LHCN-M2 (cell line): ENCODE measurements around the gene OR51M1. TPM values are rescaled to one million over a fixed set of nuclear protein-coding genes. Genes with fewer than 3 reads are reported as not detected.
"Not testable (repeated sequence)": the region's sequence is repeated elsewhere in the genome, so short reads cannot be mapped to it uniquely, and the experiment has no call there.

Experiments
- DNase-seq: peaks from one replicate; pipeline ENCODE4 v3.0.0-alpha.2; 2012; ENCODE audit warnings: low read depth
- polyA plus RNA-seq: library from polyadenylated mRNA; unstranded; fragments of >200 nt; gene quantifications from one replicate; pipeline ENCODE4 v1.2.1, GENCODE V29; 2012; ENCODE audit warnings: missing spikeins
- total RNA-seq: library from RNA; depleted of rRNA; stranded (reverse); fragments of >200 nt; gene quantifications from 2 replicates; pipeline ENCODE4 v1.2.3, GENCODE V29; 2014; rRNA removed

Gene OR51M1, protein sequence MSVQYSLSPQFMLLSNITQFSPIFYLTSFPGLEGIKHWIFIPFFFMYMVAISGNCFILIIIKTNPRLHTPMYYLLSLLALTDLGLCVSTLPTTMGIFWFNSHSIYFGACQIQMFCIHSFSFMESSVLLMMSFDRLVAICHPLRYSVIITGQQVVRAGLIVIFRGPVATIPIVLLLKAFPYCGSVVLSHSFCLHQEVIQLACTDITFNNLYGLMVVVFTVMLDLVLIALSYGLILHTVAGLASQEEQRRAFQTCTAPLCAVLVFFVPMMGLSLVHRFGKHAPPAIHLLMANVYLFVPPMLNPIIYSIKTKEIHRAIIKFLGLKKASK
- total RNA-seq: not detected in 2 replicates
- polyA plus RNA-seq: not detected

DNA sequence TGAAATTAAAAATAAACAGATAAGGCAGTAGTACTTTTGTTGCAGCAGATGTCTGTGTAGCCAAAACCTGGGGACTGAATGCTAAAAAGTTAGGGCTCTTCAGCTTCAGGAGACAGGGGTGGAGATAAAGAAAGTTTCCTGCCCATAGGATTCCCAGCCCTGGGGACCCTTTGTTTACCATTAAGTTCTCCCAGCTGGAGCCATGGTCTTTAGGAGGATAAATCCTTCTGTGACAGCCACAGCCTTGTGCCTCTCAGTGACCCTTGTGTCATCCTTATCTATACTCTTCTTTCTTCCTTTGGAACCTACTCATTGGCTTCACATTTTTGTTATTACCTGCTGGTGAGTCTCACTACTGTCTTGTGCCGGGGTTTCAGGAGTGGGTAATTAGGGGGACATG lies at the start of gene OR51M1:
Gene OR51M1 (plus strand): TSS at position 237 of the 400 bp plus-strand sequence. CDS start 5,587 bp downstream, outside the sequence.
- DNase-seq: no peak

DNA sequence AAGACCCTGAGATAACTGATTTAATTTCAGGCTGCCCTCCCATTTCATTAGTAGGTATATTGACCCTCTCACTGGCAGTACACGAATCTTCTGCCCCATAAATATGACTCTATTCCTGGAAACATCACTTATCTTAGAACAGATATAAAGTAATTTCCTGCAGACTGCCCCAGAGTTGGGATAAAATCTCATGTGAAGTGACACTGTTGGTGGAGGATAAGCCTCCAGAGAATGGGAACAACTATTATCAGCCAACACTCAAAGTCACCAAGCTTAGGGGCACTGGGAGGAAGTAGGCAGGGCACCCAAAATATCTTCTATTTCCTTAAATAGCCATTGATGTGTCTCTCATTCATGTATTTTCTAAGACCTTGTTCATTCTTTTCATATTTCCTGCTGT lies 48.4 kb upstream of the OR51M1 start:
- DNase-seq: no peak

DNA sequence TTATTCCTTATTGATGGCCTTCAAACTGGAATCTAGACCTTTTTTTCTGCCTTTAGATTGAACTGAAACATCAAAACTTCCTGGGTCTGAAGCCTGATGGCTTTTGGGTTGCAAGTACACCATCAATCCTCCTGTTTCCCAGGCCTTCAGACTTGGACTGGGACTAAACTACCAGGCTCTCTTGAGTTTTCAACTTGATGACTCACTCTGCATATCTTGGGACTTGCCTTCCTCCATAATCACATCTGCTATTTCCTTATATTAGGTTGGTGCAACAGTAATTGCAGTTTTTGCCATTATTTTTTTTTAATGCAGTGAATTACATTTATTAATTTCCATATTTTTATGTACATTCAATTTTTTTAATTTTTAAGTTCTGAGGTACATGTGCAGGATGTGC lies 47.3 kb upstream of the OR51M1 start:
- no peak for DNase-seq

DNA sequence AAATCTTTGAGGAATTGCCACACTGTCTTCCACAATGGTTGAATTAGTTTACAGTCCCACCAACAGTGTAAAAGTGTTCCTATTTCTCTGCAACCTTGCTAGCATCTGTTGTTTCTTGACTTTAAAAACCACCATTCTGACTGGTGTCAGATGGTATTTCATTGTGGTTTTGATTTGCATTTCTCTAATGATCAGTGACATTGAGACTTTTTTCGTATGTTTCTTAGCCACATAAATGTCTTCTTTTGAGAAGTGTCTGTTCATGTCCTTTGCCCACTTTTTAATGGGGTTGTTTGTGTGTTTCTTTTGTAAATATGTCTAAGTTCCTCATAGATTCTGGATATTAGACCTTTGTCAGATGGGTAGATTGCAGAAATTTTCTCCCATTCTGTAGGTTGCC lies 46.4 kb upstream of the OR51M1 start:
- DNase-seq: not testable (repeated sequence)

DNA sequence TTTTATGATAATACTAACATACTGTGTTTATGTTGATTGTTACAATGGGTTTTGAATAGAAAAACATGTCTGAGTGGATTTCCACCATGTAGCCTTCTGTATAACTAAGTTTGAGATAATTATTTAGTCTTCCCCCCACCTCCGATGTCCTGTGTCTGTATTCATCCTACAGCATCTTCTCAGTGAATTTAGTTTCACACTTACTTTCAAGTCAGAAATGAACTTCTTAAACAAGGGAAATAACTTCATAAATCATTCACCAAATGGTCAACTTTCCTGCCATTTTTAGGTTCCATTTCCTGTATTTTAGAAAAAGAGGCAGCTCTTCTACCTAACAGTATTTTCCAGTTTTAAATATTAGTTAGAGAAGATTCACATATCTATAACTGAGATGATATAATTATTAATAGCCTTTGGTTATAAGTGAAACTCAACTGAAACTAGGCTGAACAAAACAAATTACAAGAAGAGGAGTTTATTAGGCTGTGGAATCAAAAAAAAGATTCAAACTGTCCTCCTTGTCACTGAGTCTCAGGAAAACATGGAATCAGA lies 43.8 kb upstream of the OR51M1 start:
- DNase-seq: no peak

DNA sequence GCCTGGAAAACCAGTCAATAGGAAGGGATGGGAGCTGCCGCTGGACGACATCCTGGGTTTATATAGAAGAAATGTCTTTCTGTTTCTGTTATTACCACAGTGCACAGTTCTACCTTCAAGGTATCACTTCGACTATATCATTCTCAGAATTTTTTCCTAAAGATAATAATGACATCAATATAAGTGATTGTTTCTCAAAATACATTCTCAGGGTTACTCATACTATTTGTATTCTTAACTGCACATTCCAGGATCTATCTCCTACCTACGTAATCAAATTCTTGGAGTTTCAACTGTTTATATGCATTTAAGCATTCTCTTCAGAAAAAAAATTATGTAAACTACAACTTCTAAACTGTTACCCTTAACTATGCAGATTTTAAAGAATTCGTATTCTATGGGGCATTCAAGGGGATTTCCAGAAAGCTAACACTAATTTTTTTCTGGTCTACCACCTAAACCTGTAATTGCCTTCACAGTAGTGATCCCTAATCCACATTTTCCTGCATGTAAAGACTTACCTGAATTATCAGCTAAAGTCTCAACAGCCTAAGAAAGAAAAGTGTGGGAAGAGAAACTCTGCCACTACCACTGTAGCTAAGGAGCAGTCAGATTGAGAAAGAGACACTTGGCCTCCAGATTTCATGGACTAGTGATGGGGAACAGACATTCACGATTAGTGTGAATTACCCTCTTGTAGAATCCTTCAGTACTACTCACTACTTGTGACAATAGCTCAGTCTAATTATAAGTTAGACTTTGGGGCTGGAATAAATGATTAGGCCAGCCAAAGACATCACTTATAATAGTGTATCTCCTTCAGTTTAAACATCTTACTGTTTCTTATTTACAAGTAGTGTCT lies 39.9 kb upstream of the OR51M1 start, which contains the start of gene OR51B5:
Gene OR51B5 (minus strand): TSS at position 51 of the 862 bp plus-strand sequence. CDS start 0 bp downstream, at position 51.
- no peak for DNase-seq

DNA sequence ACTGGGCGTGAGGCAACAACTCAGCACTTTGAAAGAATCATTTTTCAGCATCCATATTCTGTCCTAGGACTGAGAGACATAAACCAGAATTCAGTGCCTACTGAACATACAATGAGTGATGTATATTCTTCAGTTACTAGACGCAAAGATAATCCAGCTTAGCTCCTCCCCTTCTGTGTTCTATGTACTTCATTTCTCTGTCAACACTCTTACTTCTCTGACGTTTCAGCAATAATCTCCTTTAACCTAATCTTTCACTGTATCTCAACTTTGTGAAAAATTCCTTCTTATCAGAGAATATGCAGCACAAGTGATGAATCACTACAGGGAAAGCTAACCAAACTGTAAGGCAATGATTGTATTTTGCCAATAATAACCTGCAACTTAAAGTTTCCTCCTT lies 37.8 kb upstream of the OR51M1 start:
- no peak for DNase-seq

DNA sequence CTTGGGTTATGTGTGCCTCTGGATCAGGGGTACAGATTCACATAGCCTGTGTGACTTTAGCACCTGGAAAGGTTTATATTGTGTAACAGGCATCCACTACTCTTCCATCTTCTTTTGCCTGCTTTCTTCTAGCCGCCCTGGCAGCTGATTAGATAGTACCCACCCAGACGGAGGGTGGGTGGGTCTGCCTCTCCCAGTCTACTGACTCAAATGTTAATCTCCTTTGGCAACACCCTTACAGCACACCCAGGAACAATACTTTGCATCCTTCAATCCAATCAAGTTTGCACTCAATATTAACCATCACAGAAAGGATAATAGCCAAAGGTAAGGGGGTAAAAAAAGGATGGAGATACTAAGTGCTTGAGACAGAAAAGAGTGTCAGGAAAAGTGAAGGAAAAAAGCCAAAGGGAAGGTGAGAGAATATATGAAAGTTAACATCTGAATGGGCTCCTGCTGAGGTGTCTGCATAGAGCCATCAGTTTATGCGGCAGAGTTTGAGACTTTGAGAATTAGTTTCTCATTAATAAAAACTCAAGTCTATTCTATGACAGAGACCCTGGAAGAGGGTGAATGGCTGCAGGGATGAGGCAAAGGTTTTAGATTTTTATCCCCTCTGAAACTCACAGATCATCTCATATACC lies 34.9 kb upstream of the OR51M1 start:
- no peak for DNase-seq

DNA sequence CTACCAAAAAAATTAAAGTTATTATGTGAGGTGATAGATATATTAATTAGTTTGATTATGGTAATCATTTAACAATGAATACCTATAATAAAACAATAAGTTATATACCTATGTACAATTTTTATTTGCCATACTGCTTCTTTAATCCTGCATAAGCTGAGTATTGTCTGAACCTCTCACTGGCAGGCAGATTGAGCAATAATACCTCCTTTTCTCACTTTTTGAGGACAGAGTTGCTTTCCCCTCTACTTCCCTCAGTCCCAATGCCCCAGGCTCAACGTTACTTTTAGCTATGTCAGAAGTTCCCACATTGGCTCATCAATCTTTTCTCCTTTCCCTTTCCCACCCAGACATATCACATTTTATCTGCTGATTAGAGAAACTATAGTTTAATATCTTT lies 34.1 kb upstream of the OR51M1 start:
- no peak for DNase-seq

DNA sequence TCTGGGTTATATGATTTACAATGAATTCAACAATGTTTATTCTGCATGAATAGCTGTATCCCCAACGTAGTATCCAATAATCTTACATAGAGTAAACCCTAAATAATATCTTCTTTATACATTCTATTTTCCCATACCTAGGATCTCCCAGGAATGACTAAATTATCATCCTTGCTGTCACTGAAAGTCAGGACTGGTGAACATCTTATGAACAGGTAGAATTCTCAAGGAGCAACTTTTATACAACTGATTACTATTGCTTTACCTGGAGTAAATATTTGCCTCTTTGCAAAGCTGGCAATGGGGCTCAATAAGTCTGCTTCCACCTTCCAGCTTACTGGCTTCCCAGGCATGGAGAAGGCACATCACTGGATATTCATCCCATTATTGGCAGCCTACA lies 32.4 kb upstream of the OR51M1 start, which contains the start of gene OR51B6:
Gene OR51B6 (plus strand): TSS at position 301 of the 400 bp plus-strand sequence. CDS start 0 bp downstream, at position 301.
- no peak for DNase-seq

DNA sequence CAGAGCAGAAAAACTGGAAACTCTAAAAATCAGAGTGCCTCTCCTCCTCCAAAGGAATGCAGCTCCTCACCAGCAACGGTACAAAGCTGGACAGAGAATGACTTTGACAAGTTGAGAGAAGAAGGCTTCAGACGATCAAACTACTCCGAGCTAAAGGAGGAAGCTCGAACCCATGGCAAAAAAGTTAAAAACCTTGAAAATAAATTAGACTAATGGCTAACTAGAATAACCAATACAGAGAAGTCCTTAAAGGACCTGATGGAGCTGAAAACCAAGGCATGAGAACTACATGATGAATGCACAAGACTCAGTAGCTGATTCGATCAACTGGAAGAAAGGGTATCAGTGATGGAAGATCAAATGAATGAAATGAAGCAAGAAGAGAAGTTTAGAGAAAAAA lies 27.6 kb upstream of the OR51M1 start:
- DNase-seq: not testable (repeated sequence)

DNA sequence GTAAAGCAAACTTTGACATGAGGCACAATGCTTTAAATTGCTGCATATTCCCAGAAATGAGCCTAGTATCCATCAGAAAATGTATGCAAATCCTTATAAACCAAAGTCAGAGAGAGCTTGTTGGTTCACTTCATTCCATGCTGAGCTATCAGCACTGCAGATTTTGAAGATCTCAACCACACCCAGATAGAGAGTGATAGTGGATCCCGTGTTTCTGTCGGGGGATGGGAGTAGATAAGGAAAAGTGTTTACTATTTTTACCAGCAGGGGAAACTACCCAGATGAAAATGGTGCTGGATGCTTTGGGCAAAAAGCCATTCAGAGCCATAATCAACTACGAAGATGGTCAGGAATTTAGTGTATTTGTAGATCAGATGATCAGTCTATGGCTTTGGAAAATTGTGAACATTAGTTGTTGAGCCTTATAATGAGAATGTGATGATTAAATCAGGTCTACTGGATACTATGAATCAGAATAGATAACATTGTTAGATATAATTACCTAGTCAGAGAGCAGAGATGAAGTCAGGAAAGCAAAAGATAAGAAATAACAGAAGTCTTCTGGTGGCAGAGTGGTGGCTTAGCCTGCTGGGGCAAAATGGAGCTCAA lies 21.5 kb upstream of the OR51M1 start:
- DNase-seq: no peak

DNA sequence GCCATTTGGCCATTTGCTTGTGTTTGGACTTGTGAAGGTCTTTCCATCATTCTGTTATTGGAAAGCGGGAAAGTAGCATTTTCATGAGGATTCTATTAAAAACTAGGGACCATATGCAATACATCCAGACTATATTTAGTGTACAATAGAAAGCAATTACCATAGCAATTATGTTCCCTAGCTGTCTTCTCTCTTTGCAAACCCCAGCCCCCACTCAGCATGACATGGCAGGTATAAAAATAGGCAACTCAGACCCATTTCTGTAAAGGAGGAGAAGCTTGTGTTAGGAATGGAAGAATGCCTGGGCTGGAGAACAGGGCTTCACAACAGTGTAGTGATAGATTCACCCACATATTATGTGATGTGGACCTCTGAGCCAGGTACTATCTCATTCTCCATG lies 19.9 kb upstream of the OR51M1 start:
- DNase-seq: no peak

DNA sequence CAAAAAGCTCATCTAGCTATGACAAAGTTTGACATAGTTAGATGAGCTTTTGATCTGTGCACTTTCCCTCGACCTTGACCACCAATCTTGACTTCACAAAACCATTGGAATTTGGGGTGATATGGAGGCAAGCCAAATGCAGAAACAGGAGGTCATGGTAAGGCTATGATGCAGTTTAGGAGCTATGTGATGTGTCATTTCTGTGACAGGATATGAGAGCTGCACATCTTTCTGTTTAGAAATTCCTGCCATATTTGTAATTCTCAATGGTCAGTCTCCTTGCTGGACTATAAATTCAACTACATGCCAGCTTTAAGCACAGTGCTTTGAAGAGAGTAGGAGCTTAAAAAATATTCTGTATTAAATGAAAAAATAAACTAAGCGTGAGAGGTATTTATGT lies 19.4 kb upstream of the OR51M1 start:
- DNase-seq: peak; percentile 76

DNA sequence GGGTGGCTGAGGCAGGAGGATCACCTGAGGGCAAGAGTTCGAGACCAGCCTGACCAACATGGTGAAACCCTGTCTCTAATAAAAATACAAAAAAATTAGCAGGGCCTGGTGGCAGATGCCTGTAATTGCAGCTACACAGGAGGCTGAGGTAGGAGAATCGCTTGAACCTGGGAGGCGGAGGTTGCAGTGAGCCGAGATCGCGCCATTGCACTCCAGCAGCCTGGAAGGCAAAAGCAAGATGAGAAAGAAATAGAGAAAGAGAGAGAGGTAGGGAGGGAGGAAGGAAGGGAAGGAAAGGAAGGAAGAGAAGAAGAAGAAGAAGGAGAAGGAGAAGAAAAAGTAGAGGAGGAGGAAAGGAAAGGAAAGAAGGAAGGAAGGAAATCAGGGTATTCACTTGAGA lies 17.2 kb upstream of the OR51M1 start:
- DNase-seq: not testable (repeated sequence)

DNA sequence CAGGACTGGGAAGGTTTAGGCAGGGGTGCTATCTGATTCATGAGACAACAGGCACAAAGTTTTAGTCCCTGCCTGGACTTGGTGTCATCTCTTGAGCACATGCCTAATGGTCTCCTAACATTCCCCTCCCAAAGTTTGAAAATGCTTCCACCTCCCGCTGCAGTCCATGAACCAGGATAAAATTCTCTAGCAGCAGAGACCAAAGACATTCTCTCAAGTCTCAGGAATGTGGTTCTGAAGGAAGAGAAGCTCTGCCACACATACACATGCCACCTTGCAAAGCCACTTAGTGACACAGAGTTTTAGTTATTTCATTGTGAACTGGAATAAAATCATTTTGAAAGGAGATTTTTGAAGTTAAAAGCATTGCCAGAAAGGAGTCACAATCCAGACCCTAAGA lies 16.8 kb upstream of the OR51M1 start:
- peak; percentile 7 for DNase-seq

DNA sequence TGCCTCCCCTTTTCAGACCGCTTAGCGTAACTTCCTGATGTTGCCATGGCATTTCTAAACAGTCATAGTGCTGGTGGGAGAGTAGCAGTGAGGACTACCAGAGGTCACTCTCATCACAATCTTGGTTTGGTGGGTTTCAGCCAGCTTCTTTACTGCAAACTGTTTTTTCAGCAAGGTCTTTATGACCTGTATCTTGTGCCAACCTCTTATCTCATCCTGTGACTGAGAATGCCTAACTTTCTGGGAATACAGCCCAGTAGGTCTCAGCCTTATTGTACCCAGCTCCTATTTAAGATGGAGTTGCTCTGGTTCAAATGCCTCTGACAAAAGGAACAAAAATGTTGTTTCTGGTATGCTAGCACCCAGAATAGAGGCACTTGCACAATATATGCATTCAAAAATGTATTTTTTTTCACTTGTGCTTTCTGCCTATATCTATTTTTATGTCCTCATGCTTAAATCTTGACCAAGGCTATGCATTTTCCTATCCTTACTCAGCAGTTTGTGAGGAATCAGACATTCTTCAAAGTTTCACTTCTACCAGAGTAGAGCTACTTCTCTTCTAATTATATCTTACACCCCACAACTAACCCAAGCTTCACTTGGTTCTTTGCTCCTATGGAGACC lies 16.1 kb upstream of the OR51M1 start:
- peak; percentile 73 for DNase-seq

DNA sequence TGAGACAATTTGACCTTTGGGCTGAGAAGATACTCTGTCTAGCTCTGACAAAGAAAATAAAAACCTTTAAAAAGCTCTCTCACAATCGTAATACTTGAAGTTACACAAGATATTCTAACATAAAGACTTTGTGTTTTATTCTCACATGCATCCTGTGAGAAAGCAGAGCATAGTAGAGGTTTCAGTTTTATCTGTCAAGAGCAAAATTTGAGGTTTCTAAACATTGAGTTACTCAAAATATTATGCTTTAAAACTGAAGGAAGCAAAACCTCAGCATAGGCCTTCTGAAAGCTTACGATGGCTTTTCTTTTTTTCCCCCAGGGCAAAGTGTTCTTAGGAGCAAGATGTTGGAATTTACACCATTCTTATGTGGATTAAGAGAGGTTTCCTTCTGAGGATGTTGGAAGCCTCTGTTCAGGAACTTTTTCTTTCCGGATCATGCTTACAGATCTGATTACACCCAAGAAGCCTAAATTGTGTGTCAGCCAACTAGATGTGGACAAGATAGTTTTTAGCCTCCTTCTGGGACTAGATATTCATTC lies 15.0 kb upstream of the OR51M1 start:
- DNase-seq: no peak

DNA sequence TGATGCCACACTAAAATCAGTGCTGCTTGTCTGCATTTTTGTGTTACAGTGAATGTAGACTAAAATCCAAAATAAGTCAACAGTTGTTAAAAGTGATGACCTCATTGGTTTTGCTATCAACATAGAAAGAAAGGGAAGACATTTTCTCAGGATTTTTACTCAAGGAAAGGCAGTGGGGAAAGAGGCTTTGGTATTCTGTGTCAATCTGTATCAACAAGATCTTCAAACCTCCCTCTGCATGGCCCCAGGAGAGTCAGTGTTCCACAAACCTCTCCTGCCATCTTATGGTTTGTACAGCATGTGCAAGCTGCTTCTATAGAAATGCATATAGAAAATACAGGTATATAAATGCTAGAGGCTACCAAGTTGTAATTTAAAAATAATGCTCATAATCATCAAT lies 13.8 kb upstream of the OR51M1 start:
- peak; percentile 30 for DNase-seq

DNA sequence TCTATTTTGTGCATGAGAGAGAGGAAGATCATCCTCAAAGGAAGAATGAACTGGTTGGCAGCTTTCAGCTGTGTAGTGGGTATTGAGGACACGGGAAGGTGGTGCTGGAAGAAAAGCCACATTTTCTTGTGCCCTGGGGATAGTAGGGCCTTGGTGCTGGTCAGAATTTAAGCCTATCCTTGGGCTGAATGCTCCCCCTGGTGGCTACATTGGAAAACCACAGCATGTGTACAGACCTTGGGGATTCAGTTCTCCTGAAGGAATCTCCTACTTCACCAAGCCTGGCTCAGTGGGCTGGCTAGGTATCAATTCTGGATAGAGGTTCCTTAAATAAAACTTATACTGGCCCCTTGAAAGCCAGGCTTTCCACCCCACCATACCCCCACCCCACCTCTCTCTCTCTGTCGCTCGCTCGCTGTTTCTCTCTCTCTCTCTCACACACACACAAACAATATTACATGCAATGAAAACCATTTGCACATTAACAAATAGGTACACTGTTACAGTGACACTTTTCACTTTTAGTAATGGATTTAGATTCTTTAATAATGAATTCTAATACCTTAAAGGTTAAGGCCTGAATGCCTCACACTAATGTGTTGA lies 2.8 kb upstream of the OR51M1 start:
- DNase-seq: peak; percentile 59
